Activated CD8-positive, alpha-beta memory T cell treated with anti-CD3 and anti-CD28 coated beads, Interleukin-2, amount 50 U/mL, for 4 hours (primary cell): Measurements from ENCODE around the gene SPDYE1.

ENCODE experiments used
- DNase-seq: peaks from one replicate; pipeline ENCODE4 v3.0.0-alpha.2; 2020

Gene SPDYE1

GRCh38 chr7:44044315-44045225 lies 46.9 kb downstream of the SPDYE1 start, which contains the start of gene DBNL:
TSS of gene DBNL (plus strand) at chr7:44044702. CDS start at chr7:44044738, 36 bp downstream.
- DNase-seq = peak; percentile 87

GRCh38 chr7:44045226-44046014 lies 47.7 kb downstream of the SPDYE1 start:
- DNase-seq = no peak

- no peak for DNase-seq
These were observed 48.8 kb downstream of the SPDYE1 start for GRCh38 chr7:44046321-44047061.

- no peak for DNase-seq
These were observed 50.5 kb downstream of the SPDYE1 start for GRCh38 chr7:44048031-44048795.

- no peak for DNase-seq
These were observed 52.6 kb downstream of the SPDYE1 start for GRCh38 chr7:44050121-44050914.

GRCh38 chr7:44050915-44051560 lies 53.3 kb downstream of the SPDYE1 start:
- no peak for DNase-seq

GRCh38 chr7:44051611-44052220 lies 54.0 kb downstream of the SPDYE1 start:
- DNase-seq = no peak

- no peak for DNase-seq
These were observed 55.2 kb downstream of the SPDYE1 start for GRCh38 chr7:44052771-44053365.

- DNase-seq = no peak
These were observed 59.0 kb downstream of the SPDYE1 start for GRCh38 chr7:44056681-44057080.

- no peak for DNase-seq
These were observed 59.6 kb downstream of the SPDYE1 start for GRCh38 chr7:44057181-44057848.

- peak; percentile 11 for DNase-seq
These were observed 60.4 kb downstream of the SPDYE1 start for GRCh38 chr7:44057849-44058758.

- no peak for DNase-seq
These were observed 61.1 kb downstream of the SPDYE1 start for GRCh38 chr7:44058759-44059218.

GRCh38 chr7:44059219-44060090 lies 61.8 kb downstream of the SPDYE1 start:
- peak; percentile 55 for DNase-seq
